GM23248 (cell line): ENCODE results near the gene RHOJ. TPM values are rescaled to one million over a fixed set of nuclear protein-coding genes. Genes with fewer than 3 reads are reported as not detected.

ENCODE experiments used
- DNase-seq: peaks from one replicate; pipeline ENCODE4 v3.0.0-alpha.2; 2015
- H2AFZ ChIP-seq: fragments of 200-600 bp; sonication (generic); 2 replicates; pipeline ENCODE4 v1.6.1; 2016; ENCODE audit warnings: antibody characterized with exemption
- H3F3A ChIP-seq: fragments of 200-600 bp; sonication (generic); 2 replicates; pipeline ENCODE4 v1.6.1; 2016; ENCODE audit warnings: mild to moderate bottlenecking, antibody characterized with exemption, mixed run types; ENCODE audit not compliant: insufficient read depth
- H3K27ac ChIP-seq: fragments of 200-600 bp; sonication (generic); 2 replicates; pipeline ENCODE4 v1.5.1; 2016; ENCODE audit warnings: mild to moderate bottlenecking
- H3K27me3 ChIP-seq: fragments of 200-600 bp; sonication (generic); replicated peaks from 2 replicates; pipeline ENCODE4 v1.6.1; 2016; ENCODE audit warnings: mild to moderate bottlenecking; ENCODE audit not compliant: insufficient read depth
- H3K36me3 ChIP-seq: fragments of 200-600 bp; sonication (generic); 2 replicates; pipeline ENCODE4 v1.6.1; 2016; ENCODE audit warnings: low read depth, mild to moderate bottlenecking
- H3K4me1 ChIP-seq: fragments of 200-600 bp; sonication (generic); 2 replicates; pipeline ENCODE4 v1.6.1; 2016; ENCODE audit warnings: mild to moderate bottlenecking; ENCODE audit not compliant: insufficient read depth
- H3K4me2 ChIP-seq: fragments of 200-600 bp; sonication (generic); one replicate; pipeline ENCODE4 v1.6.1; 2016; ENCODE audit warnings: mild to moderate bottlenecking; ENCODE audit not compliant: unreplicated experiment
- H3K4me3 ChIP-seq: fragments of 200-600 bp; sonication (generic); 2 replicates; pipeline ENCODE4 v1.5.1; 2016; ENCODE audit warnings: mild to moderate bottlenecking
- H3K79me2 ChIP-seq: fragments of 200-600 bp; sonication (generic); 2 replicates; pipeline ENCODE4 v1.6.1; 2016; ENCODE audit warnings: mild to moderate bottlenecking; ENCODE audit not compliant: insufficient read depth
- H3K9ac ChIP-seq: fragments of 200-600 bp; sonication (generic); 2 replicates; pipeline ENCODE4 v1.6.1; 2016; ENCODE audit warnings: mild to moderate bottlenecking
- H3K9me2 ChIP-seq: fragments of 200-600 bp; sonication (generic); 2 replicates; pipeline ENCODE4 v1.6.1; 2016; ENCODE audit warnings: mixed run types, mild to moderate bottlenecking, moderate library complexity; ENCODE audit not compliant: insufficient read depth
- H3K9me3 ChIP-seq: fragments of 200-600 bp; sonication (generic); one replicate; pipeline ENCODE4 v1.6.1; 2017; ENCODE audit warnings: low read depth
- H4K20me1 ChIP-seq: fragments of 200-600 bp; sonication (generic); 2 replicates; pipeline ENCODE4 v1.6.0; 2016; ENCODE audit not compliant: insufficient read depth
- EZH2 ChIP-seq: fragments of 200-600 bp; sonication (generic); IDR thresholded peaks from 2 replicates; pipeline ENCODE4 v1.6.1; 2018; ENCODE audit warnings: antibody characterized with exemption, mild to moderate bottlenecking; ENCODE audit not compliant: insufficient read depth, poor library complexity, severe bottlenecking
- EZH2phosphoT487 ChIP-seq: fragments of 200-600 bp; sonication (generic); IDR thresholded peaks from 2 replicates; pipeline ENCODE4 v1.6.1; 2018; ENCODE audit warnings: antibody characterized with exemption, moderate library complexity, mild to moderate bottlenecking, low read depth; ENCODE audit not compliant: insufficient read depth
- WGBS, 2 experiments: methylation state at CpG; one replicate each; pipeline ENCODE4 v1.1.6; 2015 to 2017; ENCODE audit warnings: low lambda C conversion rate in 2 of 2, low coverage in 1 of 2; ENCODE audit errors: missing lambda C conversion rate in 2 of 2; 5-methylcytosine and 5-hydroxymethylcytosine counted together
- in situ Hi-C: fragments of 300-500 bp; cut with MboI; formaldehyde crosslinking; loops from 2 replicates; pipeline ENCODE4 v1.15.0; 2020
- polyA plus RNA-seq: library from polyadenylated mRNA; unstranded; fragments of >200 nt; fragmentation: Nextera tagmentation; extraction: Ambion mirVana; gene quantifications from 2 replicates; pipeline ENCODE4 v1.2.1, GENCODE V29; 2016
- total RNA-seq: library from RNA; depleted of rRNA; stranded (reverse); fragments of >200 nt; shearing (Covaris generic); gene quantifications from 2 replicates; pipeline ENCODE4 v1.2.3, GENCODE V29; 2014

The RHOJ gene
- total and polyA plus RNA-seq, 2 experiments from 2014 or later: 1.2 to 2.2 TPM

GRCh38 chr14:63175531-63175930, 28.7 kb upstream of the RHOJ start:
- no peak for DNase-seq
- WGBS, 2 experiments: 7 to 9% methylated on average over 2 of the region's 2 CpGs
- H3K27me3 ChIP-seq: no peaks in the 10 kb centered on the region

GRCh38 chr14:63178912-63179311, 25.3 kb upstream of the RHOJ start:
- Histone ChIP-seq H3F3A (peaks cover 5% of the 10 kb centered on the region; the same call in 1 of the 2 replicates), H3K9ac (no peak overlapping the region), H3K9me2 (no peaks in the 10 kb centered on the region), H2AFZ (no peak overlapping the region), H3K4me2 (no peak overlapping the region), H3K4me1 (peaks cover 28% of the 10 kb centered on the region), H3K9me3 (no peaks in the 10 kb centered on the region), H3K79me2 (no peaks in the 10 kb centered on the region), H3K36me3 (no peaks in the 10 kb centered on the region), H3K27me3 (no peaks in the 10 kb centered on the region), H4K20me1 (no peaks in the 10 kb centered on the region), H3K27ac (peak overlapping the region; percentile 63), H3K4me3 (no peak overlapping the region)
- in situ Hi-C loops: loop anchor here (10.0 kb wide), 1 partner anchor 106 kb away; no protein-coding TSS in a partner anchor
- peak; percentile 80 for DNase-seq
- WGBS, 2 experiments: 38 to 52% methylated on average over 3 of the region's 3 CpGs
- no peak for TF ChIP-seq EZH2
- no peak for TF ChIP-seq EZH2phosphoT487

More at GRCh38 chr14:63175531-63175930, 28.7 kb upstream of the RHOJ start:
- Histone ChIP-seq H3K9me3 (no peaks in the 10 kb centered on the region), H3F3A (peaks cover 5% of the 10 kb centered on the region; the same call in 1 of the 2 replicates), H3K9ac (no peak overlapping the region), H3K27ac (0 out of 2 replicates have a peak overlapping the region, but pooled peaks have one; percentile 29), H3K4me3 (no peak overlapping the region), H3K9me2 (no peaks in the 10 kb centered on the region), H3K36me3 (no peaks in the 10 kb centered on the region), H3K79me2 (no peaks in the 10 kb centered on the region), H3K4me1 (peaks cover 32% of the 10 kb centered on the region), H4K20me1 (no peaks in the 10 kb centered on the region), H3K4me2 (peak overlapping the region; percentile 48), H2AFZ (no peak overlapping the region)
- no peak for TF ChIP-seq EZH2phosphoT487
- TF ChIP-seq EZH2: no peak
- in situ Hi-C loops: loop anchor here (10.0 kb wide), 1 partner anchor 109 kb away; no protein-coding TSS in a partner anchor

- Histone ChIP-seq H3K27ac (peak overlapping the region; percentile 63), H3K4me1 (peaks cover 25% of the 10 kb centered on the region), H3K27me3 (no peaks in the 10 kb centered on the region), H3F3A (peaks cover 3% of the 10 kb centered on the region; the same call in 1 of the 2 replicates), H3K36me3 (no peaks in the 10 kb centered on the region), H2AFZ (no peak overlapping the region), H3K9me3 (no peaks in the 10 kb centered on the region), H4K20me1 (no peaks in the 10 kb centered on the region), H3K9ac (no peak overlapping the region), H3K79me2 (no peaks in the 10 kb centered on the region), H3K4me3 (no peak overlapping the region), H3K4me2 (no peak overlapping the region), H3K9me2 (no peaks in the 10 kb centered on the region)
- TF ChIP-seq EZH2 (no peak), EZH2phosphoT487 (no peak)
- WGBS, 2 experiments: 29 to 30% methylated on average over 4 of the region's 4 CpGs
- DNase-seq: no peak
- in situ Hi-C loops: loop anchor here (10.0 kb wide), 1 partner anchor 105 kb away; no protein-coding TSS in a partner anchor
Measured at GRCh38 chr14:63179383-63179782, 24.9 kb upstream of the RHOJ start.

GRCh38 chr14:63180011-63180410, 24.2 kb upstream of the RHOJ start:
- H3K9ac ChIP-seq: no peak overlapping the region
- H3K79me2 ChIP-seq: no peaks in the 10 kb centered on the region
- peaks cover 19% of the 10 kb centered on the region for H3K4me1 ChIP-seq
- 0 out of 2 replicates have a peak overlapping the region, but pooled peaks have one; percentile 6 for H2AFZ ChIP-seq
- peak overlapping the region; percentile 63 for H3K27ac ChIP-seq
- H3F3A ChIP-seq: no peaks in the 10 kb centered on the region
- no peaks in the 10 kb centered on the region for H3K27me3 ChIP-seq
- WGBS, 2 experiments: 19 to 29% methylated on average over 3 of the region's 3 CpGs
- H3K9me3 ChIP-seq: no peaks in the 10 kb centered on the region
- DNase-seq: peak; percentile 37
- H3K4me2 ChIP-seq: no peak overlapping the region
- in situ Hi-C loops: no loop called here
- H4K20me1 ChIP-seq: no peaks in the 10 kb centered on the region
- no peaks in the 10 kb centered on the region for H3K9me2 ChIP-seq
- TF ChIP-seq EZH2: no peak
- H3K4me3 ChIP-seq: no peak overlapping the region
- no peaks in the 10 kb centered on the region for H3K36me3 ChIP-seq
